Esophagus muscularis mucosa (tissue), 4 donors: ENCODE measurements around the gene FAM162B.

Experiments
- CTCF ChIP-seq, 3 experiments: fragments of 200-600 bp in 2 of 3; fragments of 450-650 bp in 1 of 3; sonication (generic) in 2 of 3; IDR thresholded peaks; one replicate each; pipeline ENCODE4 v1.5.1; 2017 to 2019; ENCODE audit warnings: antibody characterized with exemption in 3 of 3, mild to moderate bottlenecking in 2 of 3, moderate library complexity in 1 of 3
- EP300 ChIP-seq: sonication (generic); formaldehyde crosslinking; IDR thresholded peaks from one replicate; pipeline ENCODE4 v1.6.1; 2017; ENCODE audit warnings: antibody characterized with exemption
- POLR2A ChIP-seq: fragments of 450-650 bp; IDR thresholded peaks from one replicate; pipeline ENCODE4 v1.6.1; 2017; ENCODE audit warnings: antibody characterized with exemption, moderate library complexity, mild to moderate bottlenecking, low read depth
- POLR2AphosphoS5 ChIP-seq, 2 donors: sonication (generic); formaldehyde crosslinking; IDR thresholded peaks; one replicate each; pipeline ENCODE4 v1.6.1; 2017; ENCODE audit warnings: antibody characterized with exemption in 2 of 2

- TF ChIP-seq CTCF (IDR thresholded peaks at IDR 0.05) (no peak), POLR2A (no peak), EP300 (no peak), POLR2AphosphoS5 (IDR thresholded peaks at IDR 0.05) (no peak)
Measured at GRCh38 chr6:116773886-116774285, 8.4 kb upstream of the FAM162B start.
